H1 (cell line): Measurements from ENCODE around the gene NOTCH2NLA. TPM values are rescaled to one million over a fixed set of nuclear protein-coding genes. Genes with fewer than 3 reads are reported as not detected.
"Not testable (repeated sequence)": the region's sequence is repeated elsewhere in the genome, so short reads cannot be mapped to it uniquely, and the experiment has no call there.

ENCODE experiments used
- CTCF ChIA-PET: fragments of 300-600 bp; sonication (Branson Sonifier 250); formaldehyde crosslinking; loops from one replicate; lab custom pipeline; 2021; ENCODE audit not compliant: partially characterized antibody; lab: Charles Lee
- POLR2A ChIA-PET: fragments of 300-600 bp; sonication (Branson Sonifier 250); formaldehyde crosslinking; loops from one replicate; lab custom pipeline; 2021; ENCODE audit warnings: inconsistent platforms; ENCODE audit not compliant: partially characterized antibody; lab: Charles Lee
- DNase-seq, 2 experiments: peaks; one replicate each; pipeline versions ENCODE4 v3.0.0 to v3.0.0-alpha.2; 2010 to 2022; ENCODE audit warnings: low spot score in 2 of 2, low read depth in 1 of 2, mixed read lengths in 1 of 2
- FAIRE-seq: peaks from 2 replicates; lab custom pipeline; 2011; peaks lifted over from hg19 to GRCh38; lab: Jason Lieb, UNC
- H2AFZ ChIP-seq: 2 replicates; pipeline ENCODE4 v1.8.1; 2012; ENCODE audit warnings: low read length, inconsistent platforms
- H2AK5ac ChIP-seq: 2 replicates; pipeline ENCODE4 v1.6.1; 2013; ENCODE audit warnings: low read depth, low read length
- H2BK120ac ChIP-seq: replicated peaks from 2 replicates; pipeline ENCODE3; 2013; ENCODE audit warnings: low read depth, low read length, inconsistent platforms
- H2BK12ac ChIP-seq: 2 replicates; pipeline ENCODE4 v1.6.1; 2013; ENCODE audit warnings: low read depth, low read length
- H2BK15ac ChIP-seq: 2 replicates; pipeline ENCODE4 v1.6.1; 2013; ENCODE audit warnings: low read length
- H2BK20ac ChIP-seq: 2 replicates; pipeline ENCODE4 v1.6.1; 2013; ENCODE audit warnings: low read length
- H2BK5ac ChIP-seq: 2 replicates; pipeline ENCODE4 v1.6.1; 2013; ENCODE audit warnings: low read depth, low read length
- H3K14ac ChIP-seq: 2 replicates; pipeline ENCODE4 v1.6.1; 2013; ENCODE audit warnings: inconsistent platforms; ENCODE audit not compliant: insufficient read length
- H3K18ac ChIP-seq: 2 replicates; pipeline ENCODE4 v1.6.1; 2013; ENCODE audit warnings: low read length; ENCODE audit errors: extremely low read depth
- H3K23ac ChIP-seq: 2 replicates; pipeline ENCODE4 v1.6.1; 2013; ENCODE audit warnings: inconsistent platforms; ENCODE audit not compliant: insufficient read length
- H3K23me2 ChIP-seq: 2 replicates; pipeline ENCODE4 v1.6.1; 2013; ENCODE audit warnings: low read depth, low read length
- H3K27ac ChIP-seq: 2 replicates; pipeline ENCODE4 v1.6.1; 2011; ENCODE audit warnings: low read depth, low read length, inconsistent platforms
- H3K27me3 ChIP-seq, 4 experiments: replicated peaks in 1 of 4; 1 replicate in 1 of 4; 2 replicates in 3 of 4; pipeline versions ENCODE4 v1.6.1 to v1.8.1; 2011 to 2013; ENCODE audit warnings: low read length in 3 of 4, mild to moderate bottlenecking in 3 of 4, inconsistent platforms in 2 of 4, mixed read lengths in 2 of 4, moderate library complexity in 1 of 4; ENCODE audit not compliant: control insufficient read depth in 3 of 4, insufficient read depth in 3 of 4; ENCODE audit errors: extremely low read depth in 1 of 4
- H3K36me3 ChIP-seq, 4 experiments: 2 replicates each; pipeline versions ENCODE4 v1.6.1 to v1.8.1; 2011 to 2013; ENCODE audit warnings: mild to moderate bottlenecking in 4 of 4, low read length in 3 of 4, moderate library complexity in 2 of 4, control low read depth in 1 of 4, inconsistent platforms in 1 of 4; ENCODE audit not compliant: insufficient read depth in 4 of 4, control insufficient read depth in 2 of 4
- H3K4ac ChIP-seq: replicated peaks from 2 replicates; pipeline ENCODE3; 2013; ENCODE audit warnings: low read length, low read depth, mixed read lengths, inconsistent platforms; ENCODE audit not compliant: insufficient read length
- H3K4me1 ChIP-seq, 4 experiments: replicated peaks in 1 of 4; 1 replicate in 1 of 4; 2 replicates in 3 of 4; pipeline versions ENCODE4 v1.6.1 to v1.8.1; 2011 to 2013; ENCODE audit warnings: low read length in 3 of 4, inconsistent platforms in 2 of 4, mixed read lengths in 1 of 4; ENCODE audit not compliant: insufficient read depth in 4 of 4, control insufficient read depth in 3 of 4
- H3K4me2 ChIP-seq, 2 experiments: 2 replicates each; pipeline versions ENCODE4 v1.6.1 to v1.8.1; 2011 to 2013; ENCODE audit warnings: low read depth in 2 of 2, low read length in 2 of 2, control low read depth in 1 of 2, inconsistent platforms in 1 of 2, mild to moderate bottlenecking in 1 of 2; ENCODE audit not compliant: insufficient read depth in 1 of 2
- H3K4me3 ChIP-seq, 4 experiments: fragments of 200-600, 300-600 bp in 1 of 4; sonication (generic), shearing (Covaris generic), sonication (Bioruptor Twin) in 1 of 4; 2 replicates each; pipeline versions ENCODE4 v1.5.1 to v1.8.1; 2011 to 2016; ENCODE audit warnings: low read length in 4 of 4, low read depth in 3 of 4, control low read depth in 2 of 4, inconsistent platforms in 2 of 4, mild to moderate bottlenecking in 2 of 4, mixed read lengths in 1 of 4, moderate library complexity in 1 of 4; ENCODE audit not compliant: insufficient read depth in 2 of 4; ENCODE audit errors: extremely low read depth in 1 of 4
- H3K56ac ChIP-seq: replicated peaks from 2 replicates; pipeline ENCODE3; 2013; ENCODE audit warnings: low read depth, mild to moderate bottlenecking, mixed read lengths, low read length, inconsistent platforms; ENCODE audit not compliant: insufficient read length
- H3K79me1 ChIP-seq: 2 replicates; pipeline ENCODE4 v1.6.1; 2013; ENCODE audit warnings: low read depth, low read length, control low read depth
- H3K79me2 ChIP-seq, 2 experiments: 2 replicates each; pipeline versions ENCODE4 v1.6.1 to v1.8.1; 2012 to 2013; ENCODE audit warnings: low read length in 2 of 2, mild to moderate bottlenecking in 2 of 2, inconsistent platforms in 1 of 2; ENCODE audit not compliant: insufficient read depth in 2 of 2, control insufficient read depth in 1 of 2
- H3K9ac ChIP-seq, 4 experiments: replicated peaks in 1 of 4; 1 replicate in 1 of 4; 2 replicates in 3 of 4; pipeline versions ENCODE4 v1.6.1 to v1.8.1; 2011 to 2013; ENCODE audit warnings: low read depth in 3 of 4, low read length in 3 of 4, control low read depth in 2 of 4, mild to moderate bottlenecking in 2 of 4, moderate library complexity in 2 of 4, inconsistent platforms in 1 of 4; ENCODE audit errors: extremely low read depth in 1 of 4
- H3K9me3 ChIP-seq, 2 experiments: 2 replicates each; pipeline versions ENCODE4 v1.6.1 to v1.8.1; 2012 to 2013; ENCODE audit warnings: mild to moderate bottlenecking in 2 of 2, moderate library complexity in 2 of 2, control low read depth in 1 of 2, inconsistent platforms in 1 of 2, low read depth in 1 of 2, low read length in 1 of 2, mixed read lengths in 1 of 2; ENCODE audit not compliant: insufficient read depth in 2 of 2
- H4K20me1 ChIP-seq, 2 experiments: replicated peaks in 1 of 2; 2 replicates each; pipeline versions ENCODE3 to v1.8.1; 2011 to 2013; ENCODE audit warnings: inconsistent platforms in 2 of 2, low read length in 2 of 2, mild to moderate bottlenecking in 1 of 2; ENCODE audit not compliant: insufficient read depth in 2 of 2, control insufficient read depth in 1 of 2
- H4K5ac ChIP-seq: 2 replicates; pipeline ENCODE4 v1.6.1; 2013; ENCODE audit warnings: low read length, low read depth, mixed read lengths, inconsistent platforms; ENCODE audit not compliant: insufficient read length
- H4K8ac ChIP-seq: 2 replicates; pipeline ENCODE4 v1.8.0; 2013; ENCODE audit warnings: mild to moderate bottlenecking, moderate library complexity, low read length, inconsistent platforms; ENCODE audit not compliant: insufficient read depth; ENCODE audit errors: extremely low read depth
- H4K91ac ChIP-seq: replicated peaks from 2 replicates; pipeline ENCODE3; 2013; ENCODE audit warnings: low read length, mixed read lengths, inconsistent platforms; ENCODE audit not compliant: insufficient read length
- WGBS, 2 experiments: shearing (Covaris generic) in 1 of 2; methylation state at CpG; one replicate each; pipeline versions ENCODE4 v1.1.6 to v1.1.7; 2013 to 2015; ENCODE audit warnings: low lambda C conversion rate in 2 of 2, mixed read lengths in 2 of 2, inconsistent platforms in 1 of 2, low coverage in 1 of 2, missing lambda C conversion rate in 1 of 2; ENCODE audit not compliant: insufficient replicate concordance in 2 of 2, insufficient coverage in 1 of 2, insufficient read length in 1 of 2; ENCODE audit errors: extremely low coverage in 1 of 2, missing lambda C conversion rate in 1 of 2; 5-methylcytosine and 5-hydroxymethylcytosine counted together
- polyA plus RNA-seq, 7 experiments: library from polyadenylated mRNA; depleted of rRNA in 3 of 7; stranded (reverse) in 5 of 7; unstranded in 2 of 7; fragments of >200 nt in 5 of 7; fragments of 200-250 nt in 2 of 7; gene quantifications; 1 replicate in 5 of 7; 2 replicates in 1 of 7; 4 replicates in 1 of 7; pipeline versions ENCODE4 v1.2.1 to v1.2.3, GENCODE V29; 2011 to 2013; ENCODE audit warnings: missing spikeins in 2 of 7, mixed read lengths in 2 of 7
- total RNA-seq: library from RNA; stranded (reverse); fragmentation: NEBNext Ultra II Directional; extraction: Animal tissue kit (Norgen Biotek cat#: 25700); gene quantifications from 2 replicates; pipeline ENCODE4 v1.2.1, GENCODE V29; 2021

Gene NOTCH2NLA
- total and polyA plus RNA-seq, 2 of the 8 experiments (the other 6 are each of a cell fraction or from before 2014, with no cell fraction given), result 4.1 to 6.2 TPM

- H3K9ac ChIP-seq, FAIRE-seq, H4K8ac ChIP-seq, H3K79me2 ChIP-seq, H3K14ac ChIP-seq, H3K27me3 ChIP-seq, H3K56ac ChIP-seq, DNase-seq, H3K18ac ChIP-seq, H3K9me3 ChIP-seq, H2BK20ac ChIP-seq, H2BK120ac ChIP-seq, H3K4me3 ChIP-seq, H3K23me2 ChIP-seq, H4K5ac ChIP-seq, H3K4me1 ChIP-seq, H3K36me3 ChIP-seq, POLR2A ChIA-PET, H2AK5ac ChIP-seq, H2BK5ac ChIP-seq, H3K79me1 ChIP-seq, CTCF ChIA-PET, H3K23ac ChIP-seq, H2AFZ ChIP-seq, H4K91ac ChIP-seq, H3K27ac ChIP-seq, H4K20me1 ChIP-seq, H2BK12ac ChIP-seq, H3K4ac ChIP-seq, H2BK15ac ChIP-seq, H3K4me2 ChIP-seq: not testable (repeated sequence)
- no CpG with 5 or more reads among the region's 9 CpGs for WGBS, 2 experiments
These were observed 41.3 kb upstream of the NOTCH2NLA start for GRCh38 chr1:146270129-146270528.

GRCh38 chr1:146266179-146266748 is 37.4 kb upstream of the NOTCH2NLA start:
- H2AFZ ChIP-seq, H2AK5ac ChIP-seq, H4K5ac ChIP-seq, H3K9ac ChIP-seq, DNase-seq, FAIRE-seq, H3K23ac ChIP-seq, H3K56ac ChIP-seq, H3K4me1 ChIP-seq, H3K4me3 ChIP-seq, H2BK12ac ChIP-seq, POLR2A ChIA-PET, H3K4me2 ChIP-seq, H3K27me3 ChIP-seq, H3K14ac ChIP-seq, H4K20me1 ChIP-seq, CTCF ChIA-PET, H3K79me1 ChIP-seq, H3K36me3 ChIP-seq, H3K23me2 ChIP-seq, H3K79me2 ChIP-seq, H4K91ac ChIP-seq, H2BK15ac ChIP-seq, H2BK5ac ChIP-seq, H3K4ac ChIP-seq, H2BK120ac ChIP-seq, H3K27ac ChIP-seq, H2BK20ac ChIP-seq, H3K9me3 ChIP-seq, H4K8ac ChIP-seq, H3K18ac ChIP-seq: not testable (repeated sequence)
- no CpG with 5 or more reads among the region's 2 CpGs for WGBS, 2 experiments
